ENCODE data around the gene CCDC88A. TPM values are rescaled to one million over a fixed set of nuclear protein-coding genes. Genes with fewer than 3 reads are reported as not detected.

The CCDC88A gene, protein sequence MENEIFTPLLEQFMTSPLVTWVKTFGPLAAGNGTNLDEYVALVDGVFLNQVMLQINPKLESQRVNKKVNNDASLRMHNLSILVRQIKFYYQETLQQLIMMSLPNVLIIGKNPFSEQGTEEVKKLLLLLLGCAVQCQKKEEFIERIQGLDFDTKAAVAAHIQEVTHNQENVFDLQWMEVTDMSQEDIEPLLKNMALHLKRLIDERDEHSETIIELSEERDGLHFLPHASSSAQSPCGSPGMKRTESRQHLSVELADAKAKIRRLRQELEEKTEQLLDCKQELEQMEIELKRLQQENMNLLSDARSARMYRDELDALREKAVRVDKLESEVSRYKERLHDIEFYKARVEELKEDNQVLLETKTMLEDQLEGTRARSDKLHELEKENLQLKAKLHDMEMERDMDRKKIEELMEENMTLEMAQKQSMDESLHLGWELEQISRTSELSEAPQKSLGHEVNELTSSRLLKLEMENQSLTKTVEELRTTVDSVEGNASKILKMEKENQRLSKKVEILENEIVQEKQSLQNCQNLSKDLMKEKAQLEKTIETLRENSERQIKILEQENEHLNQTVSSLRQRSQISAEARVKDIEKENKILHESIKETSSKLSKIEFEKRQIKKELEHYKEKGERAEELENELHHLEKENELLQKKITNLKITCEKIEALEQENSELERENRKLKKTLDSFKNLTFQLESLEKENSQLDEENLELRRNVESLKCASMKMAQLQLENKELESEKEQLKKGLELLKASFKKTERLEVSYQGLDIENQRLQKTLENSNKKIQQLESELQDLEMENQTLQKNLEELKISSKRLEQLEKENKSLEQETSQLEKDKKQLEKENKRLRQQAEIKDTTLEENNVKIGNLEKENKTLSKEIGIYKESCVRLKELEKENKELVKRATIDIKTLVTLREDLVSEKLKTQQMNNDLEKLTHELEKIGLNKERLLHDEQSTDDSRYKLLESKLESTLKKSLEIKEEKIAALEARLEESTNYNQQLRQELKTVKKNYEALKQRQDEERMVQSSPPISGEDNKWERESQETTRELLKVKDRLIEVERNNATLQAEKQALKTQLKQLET (N-terminal part only)
- 10 to 100 TPM in 2 of 4 donors, 1 to 10 TPM in 2; 8.4 to 15.9 (median 9.4) TPM for total RNA-seq

- 0 to 1% methylated on average over 23 to 52 of the region's 62 CpGs for WGBS, 2 donors
These were observed at the start of gene CCDC88A for GRCh38 chr2:55419679-55420438. Gene CCDC88A, minus strand, starts transcription at chr2:55419856. Its CDS starts 777 bp downstream, at chr2:55419079.

GRCh38 chr2:55461679-55462078 is 42.0 kb upstream of the CCDC88A start:
- intact Hi-C loops (cut with DNase I; ENCODE audit: low total_unique reads) = no loop called here
- WGBS, 2 donors = 79 to 82% methylated on average over 2 of the region's 2 CpGs
- H3K4me3 ChIP-seq (ENCODE audit: low read depth, poor library complexity, severe bottlenecking) = no peak overlapping the region
- DNase-seq (ENCODE audit: low spot score in 2 of 2) = no peak
- TF ChIP-seq CTCF (IDR thresholded peaks at IDR 0.05) (no peak), POLR2A (IDR thresholded peaks at IDR 0.05) (no peak)

More at GRCh38 chr2:55419679-55420438, at the start of gene CCDC88A:
- intact Hi-C loops (cut with DNase I; ENCODE audit: low total_unique reads) = no loop called here
- DNase-seq (ENCODE audit: low spot score in 2 of 2) = peak; percentile 94 to 99
- peak within 1 kb of the TSS; percentile 97 for H3K4me3 ChIP-seq (ENCODE audit: low read depth, poor library complexity, severe bottlenecking)
- TF ChIP-seq CTCF (IDR thresholded peaks at IDR 0.05) = peak in 1 of 3 donors; percentile 76
- TF ChIP-seq POLR2A (IDR thresholded peaks at IDR 0.05) = no peak

DNA sequence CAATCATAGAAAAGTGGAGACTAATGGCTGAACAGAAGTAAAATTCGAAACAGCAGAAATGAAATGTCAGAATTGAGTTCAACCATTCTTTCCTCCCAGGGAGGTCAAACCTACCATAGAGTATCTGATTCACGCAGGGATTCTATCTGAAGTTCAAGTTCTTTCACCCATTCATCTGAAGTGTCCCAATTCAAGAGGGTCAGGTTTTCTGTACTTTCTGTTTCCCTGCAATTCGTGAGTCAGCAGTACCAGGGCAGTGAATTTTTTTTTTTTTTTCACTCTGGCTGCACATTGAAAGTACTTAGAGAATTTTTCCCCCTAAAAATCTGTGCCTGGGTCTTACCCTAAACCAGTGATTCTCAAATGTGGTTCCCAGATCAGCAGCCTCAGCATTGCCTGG is 40.9 kb upstream of the CCDC88A start:
- no peak for DNase-seq (ENCODE audit: low spot score in 2 of 2)
- no peak overlapping the region for H3K4me3 ChIP-seq (ENCODE audit: low read depth, poor library complexity, severe bottlenecking)
- intact Hi-C loops (cut with DNase I; ENCODE audit: low total_unique reads) = no loop called here
- no peak for TF ChIP-seq POLR2A (IDR thresholded peaks at IDR 0.05)
- no peak for TF ChIP-seq CTCF (IDR thresholded peaks at IDR 0.05)
- 67 to 72% methylated on average over 3 of the region's 3 CpGs for WGBS, 2 donors

- DNase-seq (ENCODE audit: low spot score in 2 of 2) = no peak
- TF ChIP-seq CTCF (IDR thresholded peaks at IDR 0.05) (no peak), POLR2A (IDR thresholded peaks at IDR 0.05) (no peak)
- H3K4me3 ChIP-seq (ENCODE audit: low read depth, poor library complexity, severe bottlenecking) = no peak overlapping the region
- intact Hi-C loops (cut with DNase I; ENCODE audit: low total_unique reads) = no loop called here
- 79 to 84% methylated on average over 11 of the region's 11 CpGs for WGBS, 2 donors
These were observed 40.1 kb upstream of the CCDC88A start for GRCh38 chr2:55459714-55460274.

DNA sequence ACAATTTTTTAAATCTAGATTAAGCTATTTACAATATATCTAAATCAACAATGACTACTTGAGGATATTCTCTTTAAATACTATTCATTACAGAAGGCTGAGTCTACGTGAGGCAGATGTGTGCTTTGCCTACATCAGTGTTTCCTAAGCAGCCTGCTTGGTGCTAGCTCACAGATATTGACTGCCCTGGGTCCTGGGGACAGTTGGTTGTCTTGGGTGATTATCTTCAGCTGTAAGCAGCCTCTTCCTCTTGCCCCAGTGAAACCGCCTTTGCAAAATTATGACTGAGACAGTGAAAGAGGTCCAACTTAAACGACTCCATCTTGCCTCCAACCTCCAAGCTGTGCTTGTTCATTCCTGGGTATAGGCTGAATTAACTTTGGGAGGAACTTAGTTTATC is 39.6 kb upstream of the CCDC88A start:
- no peak overlapping the region for H3K4me3 ChIP-seq (ENCODE audit: low read depth, poor library complexity, severe bottlenecking)
- 81 to 82% methylated on average over 3 of the region's 3 CpGs for WGBS, 2 donors
- TF ChIP-seq CTCF (IDR thresholded peaks at IDR 0.05) (no peak), POLR2A (IDR thresholded peaks at IDR 0.05) (no peak)
- DNase-seq (ENCODE audit: low spot score in 2 of 2) = no peak
- intact Hi-C loops (cut with DNase I; ENCODE audit: low total_unique reads) = no loop called here

Data from lower leg skin (tissue), 4 donors.